Transverse colon (tissue), 4 donors: ENCODE measurements around the gene GARNL3. TPM values are rescaled to one million over a fixed set of nuclear protein-coding genes. Genes with fewer than 3 reads are reported as not detected.

Experiments
- DNase-seq: peaks from one replicate; pipeline ENCODE4 v3.0.0-alpha.2; 2019
- H3K27ac ChIP-seq, 4 donors: fragments of 200-600 bp; sonication (generic); 2 replicates each; pipeline ENCODE4 v1.5.1; 2016 to 2018; ENCODE audit warnings: inconsistent platforms in 4 of 4
- H3K27me3 ChIP-seq: fragments of 200-600 bp; sonication (generic); 2 replicates; pipeline ENCODE4 v1.5.1; 2017; ENCODE audit warnings: inconsistent platforms
- H3K36me3 ChIP-seq, 4 donors: fragments of 200-600 bp; sonication (generic); 2 replicates each; pipeline ENCODE4 v1.5.1; 2017 to 2019; ENCODE audit warnings: inconsistent platforms in 4 of 4
- H3K4me1 ChIP-seq, 4 donors: fragments of 200-600 bp; sonication (generic); 2 replicates each; pipeline ENCODE4 v1.5.1; 2017 to 2020; ENCODE audit warnings: inconsistent platforms in 4 of 4
- H3K4me3 ChIP-seq, 4 donors: fragments of 200-600 bp; sonication (generic); 1 replicate in 1 of 4; 2 replicates in 3 of 4; pipeline versions ENCODE4 v1.5.1 to v1.6.1; 2017 to 2019; ENCODE audit warnings: inconsistent platforms in 4 of 4
- H3K9me3 ChIP-seq, 2 donors: fragments of 200-600 bp; sonication (generic); 2 replicates each; pipeline ENCODE4 v1.5.1; 2017 to 2019; ENCODE audit warnings: inconsistent platforms in 2 of 2
- CTCF ChIP-seq, 5 experiments: fragments of 200-600 bp in 3 of 5; fragments of 450-650 bp in 2 of 5; sonication (generic) in 3 of 5; IDR thresholded peaks; 1 replicate in 2 of 5; 2 replicates in 3 of 5; pipeline ENCODE4 v1.5.1; 2016 to 2017; ENCODE audit warnings: antibody characterized with exemption in 5 of 5, inconsistent platforms in 3 of 5, mild to moderate bottlenecking in 2 of 5, moderate library complexity in 1 of 5
- EP300 ChIP-seq: sonication (generic); formaldehyde crosslinking; IDR thresholded peaks from one replicate; pipeline ENCODE4 v1.6.1; 2017; ENCODE audit warnings: antibody characterized with exemption, low read depth
- POLR2A ChIP-seq: fragments of 450-650 bp; IDR thresholded peaks from one replicate; pipeline ENCODE4 v1.6.1; 2016; ENCODE audit warnings: antibody characterized with exemption, mild to moderate bottlenecking, moderate library complexity
- POLR2AphosphoS5 ChIP-seq, 3 donors: sonication (generic); formaldehyde crosslinking; IDR thresholded peaks; one replicate each; pipeline ENCODE4 v1.6.1; 2016; ENCODE audit warnings: antibody characterized with exemption in 3 of 3
- WGBS, 2 donors: methylation state at CpG; one replicate each; pipeline ENCODE4 v1.1.5; 2018; ENCODE audit warnings: low coverage in 1 of 2; 5-methylcytosine and 5-hydroxymethylcytosine counted together
- in situ Hi-C, 4 donors: fragments of 200-750 bp; cut with MboI; loops; one replicate each; pipeline versions ENCODE4 v1.15.0 to v1.15.1; 2017; ENCODE audit warnings: low sequenced_read_pairs in 3 of 4, low pct_ligation_motif_present in 1 of 4, low pct_unique_long_range_greater_than_20kb in 1 of 4
- intact Hi-C: fragments of 100-400 bp; cut with DNase I; formaldehyde crosslinking; loops from one replicate; pipeline ENCODE4 v1.15.1; 2023; ENCODE audit warnings: low total_unique reads
- total RNA-seq, 4 donors: library from RNA; depleted of rRNA; stranded (reverse); fragments of >200 nt; gene quantifications; one replicate each; pipeline ENCODE4 v1.1.0, GENCODE V29; 2016

GARNL3 gene
- total RNA-seq, 4 donors from 2014 or later = 6.0 to 19.5 (median 11.8) TPM

- intact Hi-C loops (no loop called here), in situ Hi-C loops (no loop called here)
- H3K27ac ChIP-seq = no peak overlapping the region
- peaks cover 0 to 17% (median 4%) of the 10 kb centered on the region in 4 donors for H3K4me1 ChIP-seq
- no peaks in the 10 kb centered on the region for H3K27me3 ChIP-seq
- WGBS, 2 donors = 94 to 100% methylated on average over 5 to 7 of the region's 7 CpGs
- no peaks in the 10 kb centered on the region for H3K36me3 ChIP-seq
- H3K9me3 ChIP-seq = no peaks in the 10 kb centered on the region
- TF ChIP-seq POLR2AphosphoS5 (IDR thresholded peaks at IDR 0.05) (no peak), POLR2A (no peak), EP300 (no peak), CTCF (IDR thresholded peaks at IDR 0.05) (no peak)
- no peak overlapping the region for H3K4me3 ChIP-seq
- no peak for DNase-seq
Observed at GRCh38 chr9:127313042-127313560, 48.5 kb downstream of the GARNL3 start.

GRCh38 chr9:127314911-127315310, 50.3 kb downstream of the GARNL3 start:
- no peak for TF ChIP-seq EP300
- Histone ChIP-seq H3K4me1 (peaks cover 0 to 11% (median 4%) of the 10 kb centered on the region in 4 donors), H3K9me3 (no peaks in the 10 kb centered on the region), H3K4me3 (no peak overlapping the region), H3K36me3 (no peaks in the 10 kb centered on the region), H3K27me3 (no peaks in the 10 kb centered on the region), H3K27ac (no peak overlapping the region)
- intact Hi-C loops = no loop called here
- 88 to 100% methylated on average over 1 to 2 of the region's 2 CpGs for WGBS, 2 donors
- in situ Hi-C loops = no loop called here
- no peak for DNase-seq

- in situ Hi-C loops = no loop called here
- WGBS, 2 donors = 63 to 72% methylated on average over 5 of the region's 5 CpGs
- intact Hi-C loops = no loop called here
- H3K27ac ChIP-seq = no peak overlapping the region
- H3K4me1 ChIP-seq = peaks cover 0 to under 1% (median 0%) of the 10 kb centered on the region in 4 donors
- H3K4me3 ChIP-seq = no peak overlapping the region
- no peaks in the 10 kb centered on the region for H3K27me3 ChIP-seq
- TF ChIP-seq POLR2A (no peak), POLR2AphosphoS5 (IDR thresholded peaks at IDR 0.05) (no peak), EP300 (no peak), CTCF (IDR thresholded peaks at IDR 0.05) (no peak)
- H3K36me3 ChIP-seq = no peaks in the 10 kb centered on the region
- H3K9me3 ChIP-seq = no peaks in the 10 kb centered on the region
- no peak for DNase-seq
Observed at GRCh38 chr9:127316586-127317323, 52.2 kb downstream of the GARNL3 start.

- Histone ChIP-seq H3K9me3 (no peaks in the 10 kb centered on the region), H3K27me3 (no peaks in the 10 kb centered on the region), H3K4me3 (no peak overlapping the region), H3K4me1 (no peaks in the 10 kb centered on the region), H3K36me3 (no peaks in the 10 kb centered on the region), H3K27ac (no peak overlapping the region)
- DNase-seq = no peak
- in situ Hi-C loops = no loop called here
- TF ChIP-seq EP300 = no peak
- TF ChIP-seq CTCF (IDR thresholded peaks at IDR 0.05) = no peak
- no peak for TF ChIP-seq POLR2AphosphoS5 (IDR thresholded peaks at IDR 0.05)
- TF ChIP-seq POLR2A = no peak
- intact Hi-C loops = no loop called here
- 59 to 69% methylated on average over 2 to 5 of the region's 5 CpGs for WGBS, 2 donors
Observed at GRCh38 chr9:127318651-127319167, 54.1 kb downstream of the GARNL3 start.
